HG03108 (cell line): ENCODE data around the gene SPATS2L.

Experiments
- ATAC-seq: cut with Tn5 transposase; IDR thresholded peaks from one replicate; pipeline ENCODE4 v1.9.1; 2021; ENCODE audit warnings: moderate library complexity; ENCODE audit not compliant: unreplicated experiment

Gene SPATS2L

DNA sequence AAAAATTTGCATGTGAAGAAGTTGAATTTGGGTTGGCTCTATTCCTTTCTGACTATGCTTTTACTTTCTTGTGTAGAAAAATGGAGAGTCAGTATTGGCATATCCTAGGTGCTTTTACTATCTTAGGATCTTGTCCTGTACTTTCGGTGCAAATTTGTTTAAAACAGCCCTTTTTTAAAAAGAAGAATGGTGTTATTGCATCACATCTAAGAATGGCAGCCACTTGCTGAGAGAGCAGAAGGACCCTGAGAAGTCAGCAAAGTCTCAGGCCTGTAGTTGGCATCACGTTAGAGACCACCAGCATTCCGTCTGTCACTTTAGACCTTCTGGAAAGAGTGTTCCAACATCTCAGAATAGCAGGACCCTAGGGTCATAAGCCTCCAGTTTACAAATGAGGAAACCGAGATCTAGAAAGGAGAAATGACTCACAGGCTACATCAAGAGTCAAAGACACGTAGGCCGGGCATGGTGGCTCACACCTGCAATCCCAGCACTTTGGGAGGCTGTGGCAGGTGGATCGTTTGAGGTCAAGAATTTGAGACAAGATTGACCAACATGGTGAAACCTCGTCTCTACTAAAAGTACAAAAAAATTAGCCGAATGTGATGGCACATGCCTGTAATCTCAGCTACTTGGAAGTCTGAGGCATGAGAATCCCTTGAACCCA is 42.5 kb downstream of the SPATS2L start:
- no peak for ATAC-seq

DNA sequence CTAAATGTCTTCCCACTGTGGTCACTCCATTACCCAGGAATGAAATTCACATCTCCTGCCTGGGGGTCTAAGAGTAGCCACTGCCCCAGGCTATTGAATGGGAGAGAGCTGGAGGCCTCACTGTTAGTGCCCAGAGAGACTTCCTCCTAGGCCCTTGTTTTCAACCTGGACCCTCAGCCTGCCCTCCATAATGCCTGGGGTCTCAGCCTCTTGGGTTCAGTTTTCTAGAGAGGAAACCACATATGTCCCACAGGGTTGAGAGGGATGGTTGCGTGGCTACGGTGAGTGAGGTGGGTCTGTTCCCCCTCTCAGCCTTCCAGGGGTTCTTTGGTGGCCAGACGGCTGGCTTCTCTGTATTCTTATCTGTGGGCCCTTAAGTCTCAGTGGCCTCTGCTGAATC is 43.4 kb downstream of the SPATS2L start:
- ATAC-seq, result no peak

DNA sequence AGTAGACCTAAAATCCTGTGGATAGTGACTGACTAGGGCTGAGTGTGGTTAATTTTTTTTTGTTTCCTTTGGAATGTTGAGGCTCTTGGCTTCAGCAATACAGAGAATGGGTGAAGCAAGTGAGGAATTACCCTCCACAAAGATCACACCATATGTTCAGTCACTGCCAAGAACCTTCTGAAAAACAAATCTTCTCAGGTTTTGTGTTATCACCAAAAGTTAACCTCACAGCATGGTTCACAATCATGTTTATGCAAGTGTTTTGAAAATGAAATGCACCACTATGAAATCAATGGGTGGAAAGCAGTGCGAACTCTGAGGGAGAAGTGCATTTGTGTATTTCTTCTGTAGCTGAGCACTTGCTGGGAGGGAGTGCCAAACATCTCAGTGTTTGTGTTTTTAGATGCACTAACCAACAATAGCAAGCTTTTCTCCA is 44.4 kb downstream of the SPATS2L start:
- ATAC-seq, result no peak

DNA sequence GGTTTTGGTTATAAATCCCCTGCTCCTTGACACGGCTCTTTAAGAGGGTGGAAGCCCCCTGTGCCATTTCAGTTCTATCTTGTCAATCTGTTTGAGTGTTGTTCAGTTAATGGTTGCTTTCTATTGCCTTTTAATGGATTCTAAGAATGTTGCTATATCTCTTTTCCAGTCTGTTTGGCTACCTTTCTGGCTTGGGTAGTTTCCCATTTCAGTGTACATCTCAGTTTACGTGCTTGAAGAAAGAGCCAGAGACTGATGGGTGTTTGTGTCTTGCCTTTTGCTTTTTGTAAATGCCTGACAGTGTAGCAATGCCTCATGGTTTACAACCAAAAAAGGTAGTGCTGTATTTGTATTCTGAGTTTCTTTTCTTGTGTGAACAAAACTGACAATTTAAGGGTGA is 45.3 kb downstream of the SPATS2L start:
- no peak for ATAC-seq

DNA sequence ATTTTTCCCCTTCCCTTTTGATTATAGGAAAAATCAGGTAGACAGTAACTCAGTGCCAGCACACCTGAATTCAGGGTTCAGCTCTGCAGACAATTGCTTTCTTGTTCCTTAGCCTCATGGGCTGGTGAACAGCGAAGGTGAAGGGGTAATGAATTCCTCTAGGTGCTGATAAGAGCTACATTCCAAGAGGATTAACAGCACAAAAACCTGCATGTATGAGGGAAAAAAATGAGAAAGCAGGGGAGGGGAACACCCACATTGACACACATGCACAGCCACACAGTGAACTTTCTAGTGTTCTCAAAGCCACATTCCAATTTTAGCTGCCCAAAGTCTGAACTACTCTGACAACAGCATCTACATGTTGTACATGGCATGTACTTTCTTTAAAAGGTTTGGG is 46.1 kb downstream of the SPATS2L start:
- ATAC-seq, result no peak

DNA sequence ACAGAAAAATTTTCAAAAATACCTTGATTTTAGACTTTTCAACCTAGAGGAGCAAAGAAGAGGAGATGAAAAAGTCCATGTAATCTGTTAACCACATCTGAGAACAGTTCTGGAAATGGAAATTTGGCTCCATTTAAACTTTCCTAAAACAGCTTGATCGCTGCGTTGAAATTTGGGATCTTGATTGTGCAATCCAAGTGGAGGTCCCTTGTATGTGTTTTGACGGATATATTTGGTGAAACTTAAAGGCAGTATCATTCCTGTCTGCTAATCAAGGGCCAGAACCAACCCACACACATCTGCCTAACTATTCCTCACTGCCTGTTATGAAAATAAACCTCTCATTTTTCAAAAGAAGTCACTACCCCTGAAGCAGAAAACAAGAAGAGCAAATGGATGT is 46.6 kb downstream of the SPATS2L start:
- ATAC-seq, result no peak

DNA sequence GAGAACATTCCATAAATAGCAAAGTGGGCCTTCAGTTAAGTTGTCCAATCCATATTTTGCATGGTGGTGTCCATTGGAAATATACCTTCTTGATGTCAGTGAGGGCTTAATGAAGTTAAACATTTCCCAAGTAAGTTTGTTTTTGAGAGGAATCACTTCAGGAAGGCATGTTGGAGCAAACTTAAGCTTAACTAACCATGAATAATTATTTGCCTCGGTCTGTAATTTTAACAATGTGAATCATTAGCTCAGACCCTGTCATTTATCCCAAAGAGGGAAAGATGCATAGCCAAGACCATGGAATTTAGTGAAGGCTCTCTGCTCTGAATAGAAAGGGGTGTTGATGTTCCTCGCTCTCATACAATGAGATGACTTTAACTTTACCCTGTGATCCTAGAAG is 47.4 kb downstream of the SPATS2L start:
- ATAC-seq, result no peak

DNA sequence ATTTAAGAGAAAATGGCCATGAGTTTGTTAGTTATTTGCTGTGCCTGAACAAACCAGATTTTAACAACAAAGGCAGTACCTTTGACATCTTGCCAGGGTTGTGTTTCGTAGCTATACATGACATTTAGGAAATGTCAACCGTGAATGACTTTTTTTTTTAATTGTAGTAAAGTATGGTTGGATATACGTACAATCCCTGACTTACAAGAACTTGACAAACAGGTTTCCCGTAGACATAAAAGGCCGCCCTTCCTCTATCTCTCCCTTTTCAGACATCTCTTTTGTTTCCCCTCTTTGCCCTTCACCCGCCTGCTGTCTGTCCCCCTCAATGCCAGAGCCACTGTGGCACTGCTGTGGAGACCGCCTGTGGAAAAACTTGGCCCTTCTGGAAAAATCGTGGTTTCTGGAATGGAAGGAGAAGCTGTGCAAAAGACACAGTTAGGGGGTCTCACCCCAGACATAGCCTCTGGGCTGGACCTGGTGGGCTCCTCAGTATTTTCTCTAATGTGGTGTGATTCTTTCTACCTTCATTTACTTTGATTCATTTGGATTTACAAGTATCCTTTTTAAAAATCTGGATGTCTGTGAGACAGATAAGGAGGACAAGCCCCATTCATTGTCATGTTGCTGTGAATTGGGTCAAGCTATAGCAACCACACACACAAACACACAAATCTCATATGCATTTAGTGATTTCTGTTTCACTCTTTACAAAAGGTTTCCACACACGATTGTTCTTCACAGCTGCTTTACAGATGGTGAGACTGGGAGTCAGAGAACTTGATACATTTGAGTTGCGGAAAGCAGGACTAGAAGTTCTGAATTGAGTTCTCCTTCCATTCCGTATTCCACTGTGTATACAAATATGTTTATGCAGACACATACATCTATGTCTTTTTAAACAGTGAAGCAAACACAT is 48.6 kb downstream of the SPATS2L start:
- no peak for ATAC-seq

DNA sequence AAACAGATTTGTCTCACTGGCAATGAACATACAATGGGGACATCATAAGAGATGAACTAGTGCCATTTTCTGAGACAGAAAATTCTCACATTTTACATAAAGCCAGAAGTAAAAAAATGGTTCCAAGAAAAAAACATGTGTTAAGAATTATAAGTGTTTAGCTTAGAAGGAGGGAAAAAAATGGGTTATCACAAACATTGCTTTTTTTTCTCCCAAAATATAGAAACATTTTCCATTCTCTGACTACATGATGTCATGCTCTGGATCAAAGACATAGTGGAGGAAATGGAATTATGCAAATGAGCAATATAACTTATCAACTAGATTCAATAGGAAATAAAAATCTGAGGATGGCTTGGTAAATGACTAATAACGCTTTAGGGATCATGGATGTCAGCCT is 49.8 kb downstream of the SPATS2L start:
- no peak for ATAC-seq

DNA sequence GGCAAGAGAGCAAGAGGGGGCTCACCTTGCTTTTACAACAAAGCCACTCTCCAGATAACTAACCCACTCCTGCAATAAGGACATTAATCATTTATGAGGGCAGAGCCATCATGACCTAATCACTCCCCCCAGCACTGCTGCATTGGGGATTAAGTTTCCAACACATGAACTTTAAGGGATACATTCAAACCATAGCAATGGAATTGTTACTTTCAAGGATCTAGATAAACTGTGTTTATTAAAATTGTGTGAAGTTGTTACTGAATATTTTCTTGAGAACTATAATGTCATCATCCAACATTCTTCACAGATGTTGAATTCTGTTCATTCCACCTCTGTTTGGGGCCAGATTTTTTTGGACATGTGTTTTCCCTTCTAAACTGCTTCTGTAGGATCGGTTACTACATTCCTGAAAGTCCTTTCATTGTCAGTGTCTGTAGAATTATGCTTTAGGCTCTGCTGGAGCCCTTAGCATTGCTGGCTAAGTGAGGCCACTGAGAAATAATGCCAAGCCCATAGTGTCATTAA is 50.4 kb downstream of the SPATS2L start:
- no peak for ATAC-seq

DNA sequence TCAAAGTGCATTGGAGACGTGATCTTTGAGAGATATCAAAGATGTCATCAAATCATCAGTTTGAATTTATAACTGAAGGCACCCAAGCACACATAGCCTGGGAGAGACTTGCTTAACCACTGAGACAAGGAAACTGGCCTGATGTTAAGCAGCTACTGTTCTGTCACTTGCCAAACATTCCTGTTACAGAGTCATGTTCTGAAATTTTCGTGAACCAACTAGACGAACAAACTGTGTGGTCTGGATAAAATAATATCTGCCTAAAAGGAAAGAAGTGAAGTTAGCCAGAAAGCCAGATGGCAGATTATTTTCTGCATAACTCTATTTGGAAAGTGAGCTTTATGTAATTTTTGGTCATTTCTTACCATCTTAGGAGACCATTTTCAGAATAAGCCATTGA is 51.4 kb downstream of the SPATS2L start:
- ATAC-seq, result no peak

DNA sequence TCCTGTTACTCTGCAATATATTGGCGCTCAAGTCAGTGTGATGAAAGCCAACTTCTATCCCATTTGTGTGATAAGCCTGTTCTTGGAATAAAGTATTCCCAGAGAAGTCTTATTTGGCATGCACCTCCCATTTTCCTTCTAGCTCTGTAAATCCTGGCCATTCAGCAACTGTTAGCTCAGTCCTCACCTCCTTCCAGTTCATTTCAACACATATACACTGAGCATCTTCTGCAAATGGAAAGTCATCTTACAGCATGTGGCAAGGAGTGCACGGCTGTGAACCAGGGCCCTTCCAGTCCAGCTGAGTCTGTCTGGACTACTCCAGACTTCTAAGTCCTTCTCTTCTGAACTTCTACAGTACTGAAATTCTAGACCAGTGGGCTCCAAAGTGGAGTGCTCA is 53.1 kb downstream of the SPATS2L start:
- ATAC-seq, result no peak

DNA sequence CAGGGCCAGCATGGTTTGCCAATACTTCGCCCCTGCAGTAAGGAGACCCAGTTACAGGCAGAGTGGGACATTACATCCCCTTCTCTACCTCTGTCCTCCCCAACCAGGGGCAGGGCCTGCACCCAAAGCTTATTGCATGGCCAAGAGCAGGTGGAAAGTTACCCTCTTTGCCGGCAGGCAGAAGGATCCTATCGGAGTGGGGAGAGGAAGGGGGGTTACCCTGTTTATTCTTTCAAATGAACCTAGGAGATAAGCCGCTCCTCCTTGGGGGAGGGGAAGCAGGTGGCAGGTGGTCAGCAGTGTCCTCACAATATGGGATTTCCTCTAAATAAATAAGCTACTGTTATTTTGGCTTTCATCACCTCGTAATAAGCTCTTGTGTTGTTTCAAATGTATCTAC is 53.9 kb downstream of the SPATS2L start:
- ATAC-seq, result no peak

DNA sequence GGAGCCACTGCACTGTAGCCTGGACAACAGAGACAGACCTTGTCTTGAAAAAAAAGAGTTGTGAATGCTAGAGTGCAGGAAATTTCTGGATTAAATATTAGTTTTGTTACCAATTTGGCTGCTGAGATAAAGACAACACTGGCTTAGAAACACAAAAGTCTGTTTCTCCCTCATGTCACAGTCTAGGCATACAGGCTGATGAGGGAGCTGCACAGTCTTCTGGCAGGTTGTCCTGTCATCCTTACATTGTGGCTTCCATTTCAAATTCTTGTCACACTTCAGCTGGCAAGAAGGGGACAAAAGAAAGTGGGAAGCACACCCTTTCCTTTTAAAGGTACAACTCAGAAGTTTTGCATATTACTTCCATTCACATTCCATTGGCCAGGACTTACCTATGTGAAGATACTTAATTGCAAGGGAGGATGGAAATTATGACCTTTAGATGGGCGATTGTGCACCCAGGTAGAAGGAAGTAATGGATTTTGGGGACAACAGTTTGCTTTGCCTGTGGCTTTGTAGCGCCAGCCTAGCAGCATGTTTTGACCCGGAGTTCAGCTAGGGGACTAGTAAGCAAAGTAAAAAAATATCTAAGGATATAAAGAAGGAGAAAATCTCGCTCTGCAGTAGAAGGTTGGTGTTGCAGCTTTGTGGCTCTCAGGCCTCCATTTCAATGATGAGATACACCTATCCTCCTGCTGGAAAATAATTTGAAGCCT is 55.9 kb downstream of the SPATS2L start:
- ATAC-seq, result no peak

DNA sequence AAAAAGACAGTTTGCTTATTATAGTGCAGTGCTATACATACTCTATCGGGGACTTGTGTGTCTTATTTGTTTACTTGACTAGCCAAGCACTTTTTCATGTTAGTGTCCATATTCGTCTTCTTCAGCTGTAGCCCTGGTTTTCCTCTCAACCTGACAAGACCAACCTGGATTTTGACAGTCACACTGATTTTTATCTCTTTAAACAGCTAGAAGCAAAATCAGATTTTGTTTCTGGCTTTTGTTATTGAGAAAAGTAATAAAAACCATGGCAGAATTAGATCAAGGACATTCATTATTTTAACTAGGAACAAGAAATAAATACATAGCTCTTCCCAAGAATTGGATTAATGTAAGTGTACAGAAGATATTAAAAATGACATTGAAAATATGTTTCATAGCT is 56.8 kb downstream of the SPATS2L start:
- no peak for ATAC-seq

DNA sequence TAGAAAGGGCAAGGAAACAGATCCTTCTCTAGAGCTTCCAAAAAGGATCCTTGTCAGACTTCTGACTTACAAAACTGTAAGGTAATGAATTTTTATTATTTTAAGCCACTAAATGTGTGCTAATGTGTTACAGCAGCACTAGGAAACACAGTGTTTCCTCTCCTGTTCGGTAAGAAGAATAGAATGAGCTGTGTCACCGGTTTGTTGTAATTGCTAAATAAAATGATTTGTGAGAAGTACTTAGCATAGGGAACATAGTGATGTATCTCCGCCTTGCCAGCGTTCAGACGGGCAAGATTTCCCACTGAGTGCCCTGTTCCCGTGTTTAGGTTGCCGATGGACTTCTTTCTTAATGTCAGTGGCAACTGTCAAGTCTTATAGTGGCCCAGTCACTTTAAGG is 57.6 kb downstream of the SPATS2L start:
- no peak for ATAC-seq

DNA sequence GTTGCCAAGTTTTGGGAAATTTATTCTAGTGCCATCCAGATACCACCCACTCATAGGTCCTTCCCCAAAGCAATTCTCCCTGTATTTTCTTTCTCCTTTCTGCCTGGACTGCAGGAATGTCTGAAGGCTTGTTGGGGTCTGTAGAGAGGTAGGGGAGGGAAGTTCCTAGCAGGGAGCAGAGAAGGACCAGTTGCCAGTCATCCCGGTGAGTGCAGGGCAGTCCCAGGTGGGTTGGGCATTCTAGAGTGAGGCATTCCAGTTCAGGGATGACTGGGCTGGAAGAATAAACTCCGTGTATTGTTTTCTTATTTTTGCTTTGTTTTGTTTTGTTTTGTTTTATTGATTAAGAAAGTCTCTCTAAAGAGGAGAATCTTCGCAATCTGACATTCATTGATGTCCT is 58.1 kb downstream of the SPATS2L start:
- no peak for ATAC-seq

DNA sequence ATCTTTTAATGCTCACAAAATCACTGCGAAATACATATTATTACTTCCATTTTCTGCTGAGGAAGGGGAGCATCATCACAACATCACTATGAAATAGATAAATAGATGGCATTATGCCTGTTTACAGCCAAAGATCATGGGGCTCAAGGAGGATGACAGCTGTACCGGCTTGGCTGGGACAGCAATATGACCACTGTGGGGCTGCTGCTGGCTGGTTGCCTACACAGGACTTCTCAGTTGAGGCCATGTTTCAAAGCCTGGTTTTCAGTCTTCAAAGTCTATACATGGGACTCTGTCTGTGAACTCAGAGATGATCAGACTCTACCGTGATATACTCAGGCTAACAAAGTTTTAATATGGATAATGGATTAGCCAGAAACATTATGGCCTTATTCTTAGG is 58.7 kb downstream of the SPATS2L start:
- no peak for ATAC-seq

DNA sequence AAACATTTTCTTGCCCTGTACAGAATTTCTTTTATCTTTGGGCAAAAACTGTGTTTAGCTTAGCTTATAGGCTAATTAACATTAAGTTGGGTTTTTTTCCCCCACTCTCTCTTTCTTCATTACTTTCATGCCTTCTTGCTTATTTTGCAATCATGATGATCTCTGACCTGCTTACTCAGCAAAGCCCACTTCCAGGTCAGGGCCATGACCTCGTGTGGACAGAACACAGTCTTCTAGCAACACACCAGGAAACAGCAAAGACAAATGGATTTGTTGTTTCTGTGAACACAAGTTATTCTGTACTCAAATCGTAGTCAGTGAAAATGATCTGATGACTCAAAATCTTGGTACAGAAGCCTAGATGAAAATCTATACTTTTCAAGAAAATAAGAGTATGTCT is 60.7 kb downstream of the SPATS2L start:
- no peak for ATAC-seq

DNA sequence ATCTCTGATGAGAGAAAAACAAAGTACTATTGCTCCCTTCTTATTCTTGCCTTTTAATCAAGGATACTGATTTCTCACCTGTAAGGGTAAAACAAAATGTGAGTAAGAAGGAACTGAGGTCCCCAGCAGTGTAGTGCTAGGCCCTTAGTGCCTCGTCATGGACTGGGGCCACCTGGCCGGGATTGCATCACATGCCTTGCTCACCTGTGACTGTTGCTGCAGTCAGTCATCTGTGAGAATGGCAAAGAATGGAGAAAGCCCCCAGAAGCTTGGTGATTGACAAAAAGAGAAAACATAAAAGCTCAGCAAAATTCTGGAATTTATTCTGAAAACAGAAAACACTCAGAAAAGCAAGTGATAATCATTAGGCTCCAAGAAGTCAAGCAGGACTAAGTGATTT is 63.4 kb downstream of the SPATS2L start:
- no peak for ATAC-seq

DNA sequence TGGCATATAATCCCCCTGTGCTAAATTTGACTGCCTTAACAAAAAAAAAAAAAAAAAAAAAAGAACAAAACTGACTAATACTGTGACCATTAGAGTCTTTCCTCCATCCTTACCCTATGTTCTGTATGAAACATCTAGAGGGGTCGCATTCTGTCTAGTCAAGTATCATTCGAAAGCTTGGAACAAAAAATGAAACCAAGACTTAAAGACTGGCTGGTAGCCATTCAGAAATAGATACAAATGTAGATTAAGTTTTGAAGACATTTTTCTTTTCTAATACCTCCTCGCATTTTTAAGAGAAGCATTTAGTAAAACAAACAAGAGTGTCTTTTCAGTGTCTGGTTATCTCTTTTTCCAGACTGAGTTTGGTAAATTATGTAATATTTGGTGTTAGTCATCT is 66.7 kb downstream of the SPATS2L start:
- ATAC-seq, result no peak
